ENCODE data around the gene ABR.

DNA sequence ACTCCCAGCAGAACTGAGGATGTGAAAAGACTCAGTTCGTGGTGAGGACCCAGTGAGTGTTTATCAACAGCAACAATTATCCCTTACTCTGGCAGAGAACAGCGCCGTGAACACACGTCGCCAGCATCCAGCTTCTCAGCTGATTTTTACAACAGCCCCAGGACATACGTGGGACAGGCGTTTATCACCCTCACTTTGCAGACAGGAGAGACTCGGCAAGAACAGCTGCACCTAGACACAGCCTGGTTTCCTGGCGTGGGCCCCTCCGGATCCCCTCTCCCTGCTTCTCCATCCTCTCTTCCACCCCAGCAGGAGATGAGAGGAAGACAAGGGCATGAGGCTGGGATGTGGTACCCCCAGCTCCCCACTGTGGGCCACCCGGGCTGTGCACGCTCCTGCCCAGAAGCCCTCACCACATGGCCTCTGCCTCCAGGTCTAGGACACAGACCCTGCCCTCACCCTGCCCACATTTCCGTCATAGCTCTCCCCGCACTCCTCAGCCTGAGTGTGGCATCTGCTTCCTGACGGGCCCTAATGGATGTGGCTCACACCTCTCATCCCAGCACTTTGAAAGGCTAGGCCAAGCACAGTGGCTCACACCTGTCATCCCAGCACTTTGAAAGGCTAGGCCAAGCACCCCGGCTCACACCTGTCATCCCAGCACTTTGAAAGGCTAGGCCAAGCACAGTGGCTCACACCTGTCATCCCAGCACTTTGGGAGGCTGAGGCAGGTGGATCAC is 17.5 kb downstream of the ABR start:
- TF ChIP-seq, protein P1, sequence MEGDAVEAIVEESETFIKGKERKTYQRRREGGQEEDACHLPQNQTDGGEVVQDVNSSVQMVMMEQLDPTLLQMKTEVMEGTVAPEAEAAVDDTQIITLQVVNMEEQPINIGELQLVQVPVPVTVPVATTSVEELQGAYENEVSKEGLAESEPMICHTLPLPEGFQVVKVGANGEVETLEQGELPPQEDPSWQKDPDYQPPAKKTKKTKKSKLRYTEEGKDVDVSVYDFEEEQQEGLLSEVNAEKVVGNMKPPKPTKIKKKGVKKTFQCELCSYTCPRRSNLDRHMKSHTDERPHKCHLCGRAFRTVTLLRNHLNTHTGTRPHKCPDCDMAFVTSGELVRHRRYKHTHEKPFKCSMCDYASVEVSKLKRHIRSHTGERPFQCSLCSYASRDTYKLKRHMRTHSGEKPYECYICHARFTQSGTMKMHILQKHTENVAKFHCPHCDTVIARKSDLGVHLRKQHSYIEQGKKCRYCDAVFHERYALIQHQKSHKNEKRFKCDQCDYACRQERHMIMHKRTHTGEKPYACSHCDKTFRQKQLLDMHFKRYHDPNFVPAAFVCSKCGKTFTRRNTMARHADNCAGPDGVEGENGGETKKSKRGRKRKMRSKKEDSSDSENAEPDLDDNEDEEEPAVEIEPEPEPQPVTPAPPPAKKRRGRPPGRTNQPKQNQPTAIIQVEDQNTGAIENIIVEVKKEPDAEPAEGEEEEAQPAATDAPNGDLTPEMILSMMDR (IDR thresholded peaks at IDR 0.05; ENCODE audit: low read depth, low read length): no peak
- TF ChIP-seq POLR2A (IDR thresholded peaks at IDR 0.05; ENCODE audit: extremely low read depth, insufficient read length): no peak
- TF ChIP-seq, protein P2, sequence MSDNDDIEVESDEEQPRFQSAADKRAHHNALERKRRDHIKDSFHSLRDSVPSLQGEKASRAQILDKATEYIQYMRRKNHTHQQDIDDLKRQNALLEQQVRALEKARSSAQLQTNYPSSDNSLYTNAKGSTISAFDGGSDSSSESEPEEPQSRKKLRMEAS (IDR thresholded peaks at IDR 0.05; ENCODE audit: low read depth, low read length): no peak
- TF ChIP-seq MYC (IDR thresholded peaks at IDR 0.05; ENCODE audit: low read depth, low read length): no peak

Measured in NB4 (cell line).